GM12891 (cell line): ENCODE measurements around the gene SQOR.

Experiments
- POLR2A ChIP-seq: IDR thresholded peaks from 2 replicates; pipeline ENCODE4 v1.6.1; 2011; ENCODE audit warnings: low read depth, low read length, control low read depth
- POLR2AphosphoS5 ChIP-seq: IDR thresholded peaks from 2 replicates; pipeline ENCODE4 v1.6.1; 2011; ENCODE audit warnings: low read depth, low read length, control low read depth

- no peak for TF ChIP-seq POLR2AphosphoS5
- TF ChIP-seq POLR2A = no peak
Observed at GRCh38 chr15:45734260-45734711, 99.5 kb downstream of the SQOR start.
